Stimulated activated CD4-positive, alpha-beta T cell treated with anti-CD3 and anti-CD28 coated beads, Interleukin-2, amount 100 ng/mL, for 48 hours (primary cell): ENCODE data around the gene TPT1.
"Not testable (repeated sequence)": the region's sequence is repeated elsewhere in the genome, so short reads cannot be mapped to it uniquely, and the experiment has no call there.

Experiments
- DNase-seq, 2 donors: peaks; one replicate each; pipeline ENCODE4 v3.0.0-alpha.2; 2020

TPT1 gene

GRCh38 chr13:45299194-45299593, 41.8 kb downstream of the TPT1 start:
- no peak for DNase-seq

GRCh38 chr13:45298550-45298949, 42.4 kb downstream of the TPT1 start:
- DNase-seq: not testable (repeated sequence)

GRCh38 chr13:45298206-45298505, 42.8 kb downstream of the TPT1 start:
- no peak for DNase-seq

- no peak for DNase-seq
Measured at GRCh38 chr13:45297456-45298205, 43.4 kb downstream of the TPT1 start.

GRCh38 chr13:45296259-45296658, 44.7 kb downstream of the TPT1 start:
- no peak for DNase-seq

GRCh38 chr13:45295536-45295935, 45.4 kb downstream of the TPT1 start:
- DNase-seq: no peak

- DNase-seq: no peak
Measured at GRCh38 chr13:45292176-45292575, 48.8 kb downstream of the TPT1 start.

- no peak for DNase-seq
Measured at GRCh38 chr13:45289936-45290563, 50.9 kb downstream of the TPT1 start.
